Stimulated activated CD4-positive, alpha-beta T cell treated with anti-CD3 and anti-CD28 coated beads, Interleukin-12 subunit alpha, Interleukin-12 subunit beta, amount 100 ng/mL, for 24 hours (primary cell): ENCODE measurements around the gene PDE8A.

Experiments used
- DNase-seq, 2 experiments: peaks; one replicate each; pipeline ENCODE4 v3.0.0-alpha.2; 2020; ENCODE audit warnings: low read depth in 2 of 2

The PDE8A gene

DNA sequence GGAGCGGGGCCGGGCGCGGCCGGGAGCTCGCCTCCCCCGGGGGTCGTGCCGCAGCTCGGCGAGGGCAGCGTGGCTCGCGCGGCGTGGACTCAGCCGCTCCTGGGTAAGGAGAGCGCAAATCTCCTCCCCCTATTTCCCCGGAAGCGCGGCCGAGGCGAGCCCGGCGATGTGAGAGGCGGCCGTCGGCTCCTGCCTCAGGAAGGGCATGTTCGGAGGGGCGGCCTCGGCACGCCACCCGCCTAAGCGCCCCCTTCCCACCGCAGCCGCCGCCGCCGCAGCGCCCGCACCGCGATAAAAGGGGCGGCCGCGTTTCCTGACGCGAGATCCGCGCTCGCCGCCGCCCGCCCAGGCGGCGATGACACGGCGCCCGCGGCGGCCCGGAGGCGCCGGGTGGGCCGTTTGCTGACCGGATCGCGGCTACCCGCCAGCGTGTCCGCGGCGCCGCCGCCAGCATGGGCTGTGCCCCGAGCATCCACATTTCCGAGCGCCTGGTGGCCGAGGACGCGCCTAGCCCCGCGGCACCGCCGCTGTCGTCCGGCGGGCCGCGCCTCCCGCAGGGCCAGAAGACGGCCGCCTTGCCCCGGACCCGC lies at the start of gene PDE8A:
PDE8A (plus strand) TSS at position 146 of the 590 bp plus-strand sequence; CDS start at position 453, 307 bp downstream.
- DNase-seq: peak in 1 of 2 experiments; percentile 36

- no peak for DNase-seq
These were observed 46.5 kb upstream of the PDE8A start for GRCh38 chr15:84934942-84935729.

DNA sequence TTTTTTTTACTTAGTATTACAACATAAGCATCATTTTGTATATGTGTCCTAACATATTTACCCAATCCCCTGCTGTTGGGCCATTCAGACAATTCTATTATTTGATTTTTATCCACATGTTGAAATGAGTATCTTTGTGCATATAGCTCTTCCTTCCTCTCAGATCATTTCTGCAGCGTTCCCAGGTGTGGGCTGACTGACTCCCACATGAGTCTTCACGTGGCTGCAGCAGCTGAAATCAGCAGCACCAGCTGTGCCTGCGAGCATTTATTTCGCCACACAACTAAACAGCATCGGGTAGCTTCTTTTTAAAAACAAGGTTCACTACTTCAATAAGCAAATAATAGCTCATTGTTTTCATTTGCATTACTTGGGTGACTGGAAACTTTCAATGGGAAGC lies 44.5 kb upstream of the PDE8A start:
- no peak for DNase-seq

- no peak for DNase-seq
These were observed 42.9 kb upstream of the PDE8A start for GRCh38 chr15:84938726-84939125.

- DNase-seq: no peak
These were observed 41.3 kb upstream of the PDE8A start for GRCh38 chr15:84940399-84940798.

- no peak for DNase-seq
These were observed 39.2 kb upstream of the PDE8A start for GRCh38 chr15:84942456-84942855.

- no peak for DNase-seq
These were observed 37.3 kb upstream of the PDE8A start for GRCh38 chr15:84944311-84944710.

DNA sequence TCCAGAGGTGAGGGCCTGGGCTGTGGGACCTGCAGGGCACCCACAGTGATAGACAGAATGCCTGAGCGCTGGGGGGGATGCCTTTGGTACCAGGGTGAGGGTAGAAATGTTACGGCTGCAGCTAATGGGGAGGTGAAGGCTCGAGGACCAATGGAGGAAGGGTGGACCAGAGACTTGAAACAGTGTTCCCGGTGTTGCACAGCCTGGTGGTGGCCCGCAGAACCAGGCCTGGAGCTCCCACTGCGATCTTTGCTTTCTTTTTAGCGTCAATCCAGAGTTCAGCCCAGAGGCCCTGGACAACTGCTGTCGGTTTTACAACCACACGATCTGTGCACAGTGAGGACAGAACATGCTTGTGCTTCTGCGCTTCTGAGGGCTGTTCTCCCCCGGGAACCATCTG lies 36.8 kb upstream of the PDE8A start:
- no peak for DNase-seq

DNA sequence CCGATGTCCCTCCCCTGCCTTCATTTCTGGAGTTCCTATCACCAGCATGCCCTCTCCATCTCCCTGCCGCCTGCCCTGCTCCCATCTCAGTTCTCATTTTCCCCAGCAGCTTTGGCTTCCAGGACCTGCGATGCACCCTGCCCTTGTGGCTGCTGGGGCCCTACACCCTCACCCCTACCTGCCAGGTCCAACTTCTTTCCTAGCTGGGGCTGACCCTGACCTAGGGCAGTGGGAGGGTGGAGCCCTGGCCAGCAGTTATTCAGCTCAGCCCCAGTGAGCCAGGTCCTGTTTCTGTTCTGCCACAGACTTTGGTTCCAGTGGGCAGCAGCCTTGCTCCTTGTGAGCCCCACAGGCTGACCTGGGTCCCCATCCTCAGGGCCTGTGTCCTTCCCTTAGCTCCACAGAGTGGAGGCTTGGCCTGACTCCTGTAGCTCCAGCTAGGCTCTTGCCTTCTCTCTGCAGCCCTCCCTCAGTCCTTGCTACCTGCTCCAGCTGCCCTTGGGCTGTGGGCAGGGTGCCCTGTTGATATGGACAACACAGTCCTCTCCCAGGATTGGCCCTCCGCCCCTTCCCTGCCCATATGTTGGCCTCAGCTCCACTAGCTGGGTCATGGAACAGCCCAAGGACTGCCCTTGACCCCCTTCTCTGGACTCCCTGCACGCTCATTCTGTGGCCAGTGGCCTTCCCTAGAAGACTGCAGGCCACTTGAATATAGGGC lies 34.7 kb upstream of the PDE8A start:
- DNase-seq: no peak

DNA sequence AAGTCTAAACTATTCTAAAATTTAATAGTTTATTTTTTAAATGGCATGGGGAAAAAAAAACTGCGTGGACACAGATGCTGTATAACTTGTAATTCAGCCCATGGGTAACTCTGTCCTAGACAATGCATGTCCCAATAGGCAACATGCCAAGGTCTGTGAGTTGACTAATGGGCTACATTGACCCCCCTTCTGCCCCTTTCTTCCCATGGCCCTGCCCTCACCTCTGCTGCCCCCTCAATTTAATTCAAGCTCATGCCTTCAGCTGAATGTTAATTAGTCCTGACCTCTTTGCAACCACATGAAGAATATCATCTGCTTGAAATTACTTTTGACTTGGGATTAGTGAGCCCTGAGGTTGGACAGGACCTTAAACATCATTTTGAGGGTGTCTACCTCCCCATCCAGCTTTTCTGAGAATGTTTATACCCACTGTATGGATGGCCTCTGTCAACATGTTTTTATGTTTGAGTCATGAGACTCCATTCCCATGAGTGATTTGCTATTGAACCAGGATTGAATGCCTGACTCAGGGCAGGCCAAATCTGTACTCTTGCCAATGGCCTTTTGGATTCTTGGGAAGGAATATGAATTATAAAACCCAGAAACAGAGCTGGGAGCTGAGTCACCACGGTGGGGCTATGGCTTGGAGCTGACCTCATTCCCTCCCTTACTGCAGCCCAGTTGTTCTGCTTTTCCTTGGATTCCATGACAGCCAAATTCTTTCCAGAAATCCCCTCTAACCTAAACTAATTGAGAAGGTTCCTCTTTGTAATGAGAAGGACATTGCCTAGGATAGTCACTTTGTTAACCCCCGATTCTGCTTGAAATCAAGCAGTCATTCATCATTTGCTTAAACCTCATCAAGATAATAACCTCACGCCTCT lies 33.5 kb upstream of the PDE8A start:
- DNase-seq: no peak

GRCh38 chr15:84949043-84949442 lies 32.6 kb upstream of the PDE8A start:
- DNase-seq: no peak

DNA sequence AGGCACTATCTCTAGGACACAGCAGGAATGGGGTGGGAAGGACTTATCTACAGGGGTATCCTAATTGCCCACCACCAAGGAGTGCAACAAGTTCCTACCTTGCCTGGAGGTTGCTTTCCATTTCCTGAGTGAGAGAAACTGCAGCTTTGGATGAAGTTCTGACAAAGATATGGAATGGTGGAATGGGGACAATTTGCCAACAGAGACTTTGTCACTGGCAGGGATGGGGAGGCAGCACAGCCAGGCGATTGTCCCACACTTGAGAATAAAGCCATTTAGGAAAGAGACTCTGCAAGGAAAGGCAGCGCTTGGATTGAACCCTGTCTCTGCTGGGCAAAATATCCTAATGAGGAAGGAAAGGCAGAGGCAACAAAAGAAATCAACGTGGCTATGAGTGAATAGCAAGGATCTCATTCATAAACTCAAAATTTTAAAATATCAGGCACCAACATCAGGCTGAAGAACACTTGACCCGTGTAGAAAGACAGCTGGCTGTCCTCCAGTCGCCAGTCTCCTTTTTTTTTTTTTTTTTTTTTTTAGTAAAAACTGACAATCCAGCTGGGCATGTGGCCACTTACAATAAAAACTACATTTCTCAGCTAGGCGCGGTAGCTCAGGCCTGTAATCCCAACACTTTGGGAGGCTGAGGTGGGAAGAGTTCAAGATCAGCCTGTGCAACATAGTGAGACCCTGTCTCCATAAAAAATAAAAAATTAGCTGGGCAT lies 31.6 kb upstream of the PDE8A start:
- DNase-seq: no peak

DNA sequence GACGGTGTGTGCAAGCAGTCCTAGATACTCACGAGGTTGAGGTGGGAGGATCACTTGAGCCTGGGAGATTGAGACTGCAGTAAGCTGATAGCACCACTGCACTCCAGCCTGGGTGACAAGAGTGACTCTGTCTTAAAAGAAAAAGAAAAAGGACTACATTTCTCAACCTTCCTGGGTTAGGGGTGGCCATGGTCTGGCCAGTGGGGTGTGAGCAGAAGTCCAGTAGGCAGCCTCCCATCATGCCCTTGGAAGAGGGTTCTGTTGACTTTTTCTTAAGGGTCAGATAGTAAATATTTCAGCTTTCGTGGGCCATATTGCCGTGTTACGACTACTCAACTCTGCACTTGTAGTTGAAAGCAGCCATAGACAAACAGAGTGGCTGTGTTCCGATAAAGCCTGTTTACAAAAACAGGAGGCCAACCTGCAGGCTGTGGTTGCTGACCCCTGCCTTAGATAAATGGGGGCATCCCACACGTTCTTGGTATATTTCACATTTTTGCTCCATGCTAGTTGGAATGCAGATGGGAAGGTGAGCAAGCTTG lies 31.0 kb upstream of the PDE8A start:
- DNase-seq: no peak

DNA sequence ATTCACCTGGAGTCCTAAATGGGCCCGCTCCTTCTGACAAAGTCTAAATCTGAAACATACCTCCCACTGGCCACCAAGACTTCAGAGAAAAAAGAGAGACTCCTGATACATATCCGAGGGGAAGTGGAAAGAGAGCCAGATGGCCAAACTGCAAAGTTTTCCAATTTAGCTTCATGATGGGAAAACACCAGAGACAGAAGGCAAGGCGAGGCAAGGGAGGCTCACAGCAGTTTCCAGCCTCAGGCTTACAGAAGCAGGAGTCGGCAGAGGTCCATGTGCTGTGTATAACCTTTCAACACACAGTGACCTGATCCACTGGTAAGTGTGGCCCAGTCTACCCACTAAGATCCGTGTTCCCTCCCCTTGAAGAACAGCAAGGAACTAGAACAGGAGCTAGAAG lies 29.9 kb upstream of the PDE8A start:
- no peak for DNase-seq

GRCh38 chr15:84953136-84953535 lies 28.5 kb upstream of the PDE8A start:
- no peak for DNase-seq

DNA sequence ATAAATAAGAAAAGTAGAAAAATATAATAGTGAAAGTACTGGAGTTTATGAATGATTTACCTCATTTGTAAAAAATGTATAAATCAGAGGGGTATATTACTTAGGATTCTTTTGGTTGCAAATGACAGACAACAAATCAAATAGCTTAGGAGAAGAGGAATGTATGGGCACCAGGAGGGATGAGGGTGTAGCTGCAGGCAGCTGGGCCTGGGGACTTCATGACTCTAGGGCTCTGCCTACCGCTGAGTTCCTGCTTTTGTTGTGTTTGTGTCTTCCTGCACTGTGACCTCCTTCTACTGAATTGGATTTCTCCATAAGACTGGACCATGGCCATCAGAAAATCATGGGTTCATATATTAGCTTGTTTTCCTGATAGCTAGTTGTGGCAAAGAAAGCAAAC lies 27.9 kb upstream of the PDE8A start:
- DNase-seq: no peak

GRCh38 chr15:84955089-84955848 lies 26.4 kb upstream of the PDE8A start:
- DNase-seq: peak; percentile 10 to 17

- DNase-seq: no peak
These were observed 25.5 kb upstream of the PDE8A start for GRCh38 chr15:84956199-84956598.

- no peak for DNase-seq
These were observed 21.1 kb upstream of the PDE8A start for GRCh38 chr15:84960391-84961113.

GRCh38 chr15:84961114-84961452 lies 20.6 kb upstream of the PDE8A start:
- DNase-seq: no peak
